ENCODE data around the gene PRKCQ. TPM values are rescaled to one million over a fixed set of nuclear protein-coding genes. Genes with fewer than 3 reads are reported as not detected.

PRKCQ gene
- total and polyA plus RNA-seq, 2 of the 13 experiments (the other 11 are each of a cell fraction or from before 2014, with no cell fraction given) = 0.13 to 0.35 TPM

DNA sequence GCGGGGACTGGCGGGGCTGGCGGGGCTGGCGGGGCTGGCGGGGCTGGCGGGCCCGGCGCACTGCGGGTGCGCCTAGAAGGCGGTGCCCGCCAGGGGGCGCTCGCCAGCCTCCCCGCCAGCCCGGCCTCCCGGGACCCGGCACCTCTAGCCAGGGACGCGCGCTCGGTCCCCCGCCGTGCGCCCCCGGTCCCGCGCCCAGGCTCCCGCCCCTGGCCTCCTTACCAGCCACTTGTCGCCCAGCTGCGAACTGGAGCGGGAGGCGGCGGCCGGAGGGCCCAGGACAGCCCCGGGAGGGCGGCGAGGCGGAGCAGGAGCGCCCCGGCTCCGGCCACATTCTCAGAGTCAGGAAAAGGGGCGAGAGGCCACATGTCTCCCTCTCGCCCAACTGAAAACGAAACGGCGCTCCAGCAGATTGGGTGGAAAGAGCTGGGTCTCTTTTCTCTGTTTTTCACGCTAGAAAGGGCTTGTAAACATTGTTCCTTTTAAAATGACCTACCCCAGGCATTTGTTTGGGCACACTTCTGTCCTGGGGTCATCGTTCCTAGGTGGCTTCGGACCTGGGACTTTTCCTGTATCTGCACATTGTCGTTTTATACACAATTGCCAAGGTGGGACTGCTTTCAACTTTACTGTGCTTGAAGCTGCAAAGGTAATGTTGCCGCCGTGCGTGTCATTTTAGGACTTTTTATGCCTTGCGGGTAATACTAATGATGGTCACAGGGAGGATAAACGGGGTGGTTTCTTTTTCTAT is 378 bp upstream of the PRKCQ start (continued):
- TF ChIP-seq NCOR1 (IDR thresholded peaks at IDR 0.05; ENCODE audit: borderline replicate concordance, low read length) (no peak), ELF1 (CRISPR knock-in tag; IDR thresholded peaks at IDR 0.05) (no peak), ZNF460 (CRISPR knock-in tag; IDR thresholded peaks at IDR 0.05; ENCODE audit: borderline replicate concordance) (no peak), NFKB2 (CRISPR knock-in tag; IDR thresholded peaks at IDR 0.05; ENCODE audit: borderline replicate concordance) (peak; percentile 57; the same call in 1 of the 2 replicates), ZNF674 (CRISPR knock-in tag; IDR thresholded peaks at IDR 0.05; ENCODE audit: low read depth) (no peak), ZNF296 (CRISPR knock-in tag; conservative IDR thresholded peaks at IDR 0.05) (no peak), GABPB1 (CRISPR knock-in tag; IDR thresholded peaks at IDR 0.05) (peak; percentile 66), MIER2 (CRISPR knock-in tag; IDR thresholded peaks at IDR 0.05) (no peak), ZNF510 (CRISPR knock-in tag; IDR thresholded peaks at IDR 0.05; ENCODE audit: low read depth) (no peak), CBX5 (CRISPR knock-in tag; IDR thresholded peaks at IDR 0.05; ENCODE audit: borderline replicate concordance) (no peak), RBM39 (IDR thresholded peaks at IDR 0.05; ENCODE audit: low read depth, low read length, poor library complexity, severe bottlenecking) (no peak), CEBPG (CRISPR knock-in tag; IDR thresholded peaks at IDR 0.05) (no peak), BRD4 (CRISPR knock-in tag; IDR thresholded peaks at IDR 0.05) (0 out of 2 replicates have a peak, but pooled peaks have one; percentile 32), ZNF180 (CRISPR knock-in tag; IDR thresholded peaks at IDR 0.05; ENCODE audit: borderline replicate concordance, low read depth) (no peak), NFE2L2 (IDR thresholded peaks at IDR 0.05; ENCODE audit: low read length) (no peak), ZNF567 (CRISPR knock-in tag; IDR thresholded peaks at IDR 0.05; ENCODE audit: borderline replicate concordance) (no peak)
- TF ChIP-seq, protein P1, sequence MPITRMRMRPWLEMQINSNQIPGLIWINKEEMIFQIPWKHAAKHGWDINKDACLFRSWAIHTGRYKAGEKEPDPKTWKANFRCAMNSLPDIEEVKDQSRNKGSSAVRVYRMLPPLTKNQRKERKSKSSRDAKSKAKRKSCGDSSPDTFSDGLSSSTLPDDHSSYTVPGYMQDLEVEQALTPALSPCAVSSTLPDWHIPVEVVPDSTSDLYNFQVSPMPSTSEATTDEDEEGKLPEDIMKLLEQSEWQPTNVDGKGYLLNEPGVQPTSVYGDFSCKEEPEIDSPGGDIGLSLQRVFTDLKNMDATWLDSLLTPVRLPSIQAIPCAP (CRISPR knock-in tag; IDR thresholded peaks at IDR 0.05; ENCODE audit: low read depth) = no peak
- TF ChIP-seq, protein P2, sequence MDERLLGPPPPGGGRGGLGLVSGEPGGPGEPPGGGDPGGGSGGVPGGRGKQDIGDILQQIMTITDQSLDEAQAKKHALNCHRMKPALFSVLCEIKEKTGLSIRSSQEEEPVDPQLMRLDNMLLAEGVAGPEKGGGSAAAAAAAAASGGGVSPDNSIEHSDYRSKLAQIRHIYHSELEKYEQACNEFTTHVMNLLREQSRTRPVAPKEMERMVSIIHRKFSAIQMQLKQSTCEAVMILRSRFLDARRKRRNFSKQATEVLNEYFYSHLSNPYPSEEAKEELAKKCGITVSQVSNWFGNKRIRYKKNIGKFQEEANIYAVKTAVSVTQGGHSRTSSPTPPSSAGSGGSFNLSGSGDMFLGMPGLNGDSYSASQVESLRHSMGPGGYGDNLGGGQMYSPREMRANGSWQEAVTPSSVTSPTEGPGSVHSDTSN (CRISPR knock-in tag; IDR thresholded peaks at IDR 0.05) = no peak
- TF ChIP-seq, protein P3, sequence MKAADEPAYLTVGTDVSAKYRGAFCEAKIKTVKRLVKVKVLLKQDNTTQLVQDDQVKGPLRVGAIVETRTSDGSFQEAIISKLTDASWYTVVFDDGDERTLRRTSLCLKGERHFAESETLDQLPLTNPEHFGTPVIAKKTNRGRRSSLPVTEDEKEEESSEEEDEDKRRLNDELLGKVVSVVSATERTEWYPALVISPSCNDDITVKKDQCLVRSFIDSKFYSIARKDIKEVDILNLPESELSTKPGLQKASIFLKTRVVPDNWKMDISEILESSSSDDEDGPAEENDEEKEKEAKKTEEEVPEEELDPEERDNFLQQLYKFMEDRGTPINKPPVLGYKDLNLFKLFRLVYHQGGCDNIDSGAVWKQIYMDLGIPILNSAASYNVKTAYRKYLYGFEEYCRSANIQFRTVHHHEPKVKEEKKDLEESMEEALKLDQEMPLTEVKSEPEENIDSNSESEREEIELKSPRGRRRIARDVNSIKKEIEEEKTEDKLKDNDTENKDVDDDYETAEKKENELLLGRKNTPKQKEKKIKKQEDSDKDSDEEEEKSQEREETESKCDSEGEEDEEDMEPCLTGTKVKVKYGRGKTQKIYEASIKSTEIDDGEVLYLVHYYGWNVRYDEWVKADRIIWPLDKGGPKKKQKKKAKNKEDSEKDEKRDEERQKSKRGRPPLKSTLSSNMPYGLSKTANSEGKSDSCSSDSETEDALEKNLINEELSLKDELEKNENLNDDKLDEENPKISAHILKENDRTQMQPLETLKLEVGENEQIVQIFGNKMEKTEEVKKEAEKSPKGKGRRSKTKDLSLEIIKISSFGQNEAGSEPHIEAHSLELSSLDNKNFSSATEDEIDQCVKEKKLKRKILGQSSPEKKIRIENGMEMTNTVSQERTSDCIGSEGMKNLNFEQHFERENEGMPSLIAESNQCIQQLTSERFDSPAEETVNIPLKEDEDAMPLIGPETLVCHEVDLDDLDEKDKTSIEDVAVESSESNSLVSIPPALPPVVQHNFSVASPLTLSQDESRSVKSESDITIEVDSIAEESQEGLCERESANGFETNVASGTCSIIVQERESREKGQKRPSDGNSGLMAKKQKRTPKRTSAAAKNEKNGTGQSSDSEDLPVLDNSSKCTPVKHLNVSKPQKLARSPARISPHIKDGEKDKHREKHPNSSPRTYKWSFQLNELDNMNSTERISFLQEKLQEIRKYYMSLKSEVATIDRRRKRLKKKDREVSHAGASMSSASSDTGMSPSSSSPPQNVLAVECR (CRISPR knock-in tag; IDR thresholded peaks at IDR 0.05; ENCODE audit: borderline replicate concordance) = peak; percentile 44; the same call in 1 of the 2 replicates
- TF ChIP-seq, protein P4, sequence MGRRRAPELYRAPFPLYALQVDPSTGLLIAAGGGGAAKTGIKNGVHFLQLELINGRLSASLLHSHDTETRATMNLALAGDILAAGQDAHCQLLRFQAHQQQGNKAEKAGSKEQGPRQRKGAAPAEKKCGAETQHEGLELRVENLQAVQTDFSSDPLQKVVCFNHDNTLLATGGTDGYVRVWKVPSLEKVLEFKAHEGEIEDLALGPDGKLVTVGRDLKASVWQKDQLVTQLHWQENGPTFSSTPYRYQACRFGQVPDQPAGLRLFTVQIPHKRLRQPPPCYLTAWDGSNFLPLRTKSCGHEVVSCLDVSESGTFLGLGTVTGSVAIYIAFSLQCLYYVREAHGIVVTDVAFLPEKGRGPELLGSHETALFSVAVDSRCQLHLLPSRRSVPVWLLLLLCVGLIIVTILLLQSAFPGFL (CRISPR knock-in tag; IDR thresholded peaks at IDR 0.05) = no peak
- TF ChIP-seq, protein P5, sequence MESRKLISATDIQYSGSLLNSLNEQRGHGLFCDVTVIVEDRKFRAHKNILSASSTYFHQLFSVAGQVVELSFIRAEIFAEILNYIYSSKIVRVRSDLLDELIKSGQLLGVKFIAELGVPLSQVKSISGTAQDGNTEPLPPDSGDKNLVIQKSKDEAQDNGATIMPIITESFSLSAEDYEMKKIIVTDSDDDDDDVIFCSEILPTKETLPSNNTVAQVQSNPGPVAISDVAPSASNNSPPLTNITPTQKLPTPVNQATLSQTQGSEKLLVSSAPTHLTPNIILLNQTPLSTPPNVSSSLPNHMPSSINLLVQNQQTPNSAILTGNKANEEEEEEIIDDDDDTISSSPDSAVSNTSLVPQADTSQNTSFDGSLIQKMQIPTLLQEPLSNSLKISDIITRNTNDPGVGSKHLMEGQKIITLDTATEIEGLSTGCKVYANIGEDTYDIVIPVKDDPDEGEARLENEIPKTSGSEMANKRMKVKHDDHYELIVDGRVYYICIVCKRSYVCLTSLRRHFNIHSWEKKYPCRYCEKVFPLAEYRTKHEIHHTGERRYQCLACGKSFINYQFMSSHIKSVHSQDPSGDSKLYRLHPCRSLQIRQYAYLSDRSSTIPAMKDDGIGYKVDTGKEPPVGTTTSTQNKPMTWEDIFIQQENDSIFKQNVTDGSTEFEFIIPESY (CRISPR knock-in tag; IDR thresholded peaks at IDR 0.05) = no peak

Measured in HepG2 (cell line).